Right lobe of liver (tissue), 6 donors: ENCODE measurements around the gene NREP. TPM values are rescaled to one million over a fixed set of nuclear protein-coding genes. Genes with fewer than 3 reads are reported as not detected.

Experiments used
- ATAC-seq, 4 donors: fragments of 200-7000 bp; cut with Tn5 transposase; one replicate each; pipeline ENCODE4 v1.9.1; 2020; ENCODE audit warnings: mild to moderate bottlenecking in 4 of 4, moderate library complexity in 4 of 4
- DNase-seq, 3 donors: peaks; one replicate each; pipeline ENCODE4 v3.0.0-alpha.2; 2020
- H3K27ac ChIP-seq, 3 donors: fragments of 200-600 bp; one replicate each; pipeline ENCODE4 v1.8.0; 2022
- H3K27me3 ChIP-seq, 2 donors: fragments of 200-600 bp; one replicate each; pipeline ENCODE4 v1.8.0; 2022
- H3K36me3 ChIP-seq, 4 donors: fragments of 200-600 bp; sonication (generic) in 1 of 4; one replicate each; pipeline versions ENCODE4 v1.5.1 to v1.8.0; 2017 to 2022; ENCODE audit warnings: control low read depth in 1 of 4
- H3K4me1 ChIP-seq, 4 donors: fragments of 200-600 bp; sonication (generic) in 1 of 4; one replicate each; pipeline versions ENCODE4 v1.5.1 to v1.8.0; 2017 to 2022; ENCODE audit warnings: control low read depth in 1 of 4
- H3K4me3 ChIP-seq, 3 donors: fragments of 200-600 bp; one replicate each; pipeline ENCODE4 v1.8.0; 2022
- H3K9me3 ChIP-seq, 4 donors: fragments of 200-600 bp; sonication (generic) in 1 of 4; one replicate each; pipeline versions ENCODE4 v1.5.1 to v1.8.0; 2017 to 2022; ENCODE audit warnings: control low read depth in 1 of 4
- POLR2A ChIP-seq: fragments of 450-650 bp; IDR thresholded peaks from one replicate; pipeline ENCODE4 v1.6.1; 2017; ENCODE audit warnings: antibody characterized with exemption, mild to moderate bottlenecking
- WGBS: methylation state at CpG from one replicate; pipeline ENCODE4 v1.1.6; 2018; ENCODE audit warnings: low coverage, low lambda C conversion rate; ENCODE audit not compliant: insufficient coverage; ENCODE audit errors: missing lambda C conversion rate; 5-methylcytosine and 5-hydroxymethylcytosine counted together
- intact Hi-C, 2 donors: fragments of 100-400 bp; cut with DNase I; formaldehyde crosslinking; loops; one replicate each; pipeline versions ENCODE4 v1.11.2 to v1.14.1; 2022
- total RNA-seq, 6 experiments: library from RNA; depleted of rRNA in 2 of 6; stranded (reverse); fragments of >200 nt in 2 of 6; fragmentation: NEBNext Ultra II Directional in 3 of 6; extraction: Animal tissue kit (Norgen Biotek cat#: 25700) in 3 of 6; gene quantifications; one replicate each; pipeline versions ENCODE4 v1.1.0 to v1.2.4, GENCODE V29; 2016 to 2023
- TF ChIP-seq, protein P1 (sequence below), 4 donors: fragments of 200-600 bp in 3 of 4; fragments of 450-650 bp in 1 of 4; IDR thresholded peaks; one replicate each; pipeline versions ENCODE4 v1.5.1 to v1.8.0; 2016 to 2022; ENCODE audit warnings: antibody characterized with exemption in 4 of 4, mild to moderate bottlenecking in 2 of 4
- donor health status: DM: no; HTN: yes; CAD: no.
- donor health status: DM: no; HTN: no; CAD: no.
- donor health status: DM: no; HTN: no; CAD: no.
- donor health status: DM: no; HTN: yes; CAD: no.
- donor health status: DM: no; HTN: yes; CAD: no.

The NREP gene
- total RNA-seq, 6 experiments from 2014 or later: 2.2 to 24.6 (median 7.7) TPM

DNA sequence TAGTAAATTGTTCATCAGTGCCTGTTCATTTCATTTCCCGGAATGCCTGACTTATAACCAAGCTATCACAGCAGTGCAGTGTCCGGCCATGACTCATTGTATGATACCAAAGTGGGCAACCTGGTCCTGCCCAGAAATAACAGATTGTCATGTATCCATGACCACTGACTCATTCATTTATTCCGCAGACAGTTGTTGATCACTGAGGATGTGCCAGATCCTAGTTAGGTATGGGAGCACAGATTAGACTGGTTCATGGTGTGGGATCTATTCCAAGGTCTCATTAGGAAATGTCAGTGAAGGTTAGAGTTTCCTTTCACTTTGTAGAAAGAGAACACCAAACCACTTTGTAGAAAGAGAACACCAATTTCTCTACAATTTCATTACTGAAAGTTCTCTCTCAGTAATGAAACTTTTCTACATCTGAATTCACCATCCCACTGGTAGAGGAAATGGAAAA is 8.7 kb downstream of the NREP start:
- peak; percentile 53 to 92 (median 72) for ATAC-seq
- no peak overlapping the region for H3K4me3 ChIP-seq
- TF ChIP-seq POLR2A: no peak
- TF ChIP-seq, protein P1, sequence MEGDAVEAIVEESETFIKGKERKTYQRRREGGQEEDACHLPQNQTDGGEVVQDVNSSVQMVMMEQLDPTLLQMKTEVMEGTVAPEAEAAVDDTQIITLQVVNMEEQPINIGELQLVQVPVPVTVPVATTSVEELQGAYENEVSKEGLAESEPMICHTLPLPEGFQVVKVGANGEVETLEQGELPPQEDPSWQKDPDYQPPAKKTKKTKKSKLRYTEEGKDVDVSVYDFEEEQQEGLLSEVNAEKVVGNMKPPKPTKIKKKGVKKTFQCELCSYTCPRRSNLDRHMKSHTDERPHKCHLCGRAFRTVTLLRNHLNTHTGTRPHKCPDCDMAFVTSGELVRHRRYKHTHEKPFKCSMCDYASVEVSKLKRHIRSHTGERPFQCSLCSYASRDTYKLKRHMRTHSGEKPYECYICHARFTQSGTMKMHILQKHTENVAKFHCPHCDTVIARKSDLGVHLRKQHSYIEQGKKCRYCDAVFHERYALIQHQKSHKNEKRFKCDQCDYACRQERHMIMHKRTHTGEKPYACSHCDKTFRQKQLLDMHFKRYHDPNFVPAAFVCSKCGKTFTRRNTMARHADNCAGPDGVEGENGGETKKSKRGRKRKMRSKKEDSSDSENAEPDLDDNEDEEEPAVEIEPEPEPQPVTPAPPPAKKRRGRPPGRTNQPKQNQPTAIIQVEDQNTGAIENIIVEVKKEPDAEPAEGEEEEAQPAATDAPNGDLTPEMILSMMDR (IDR thresholded peaks at IDR 0.05): no peak
- H3K27me3 ChIP-seq: no peaks in the 10 kb centered on the region
- no peak for DNase-seq
- 42% methylated on average over 3 of the region's 3 CpGs for WGBS
- peaks cover 0 to 19% (median 8%) of the 10 kb centered on the region in 4 donors for H3K4me1 ChIP-seq
- H3K36me3 ChIP-seq: no peaks in the 10 kb centered on the region
- intact Hi-C loops: no loop called here
- no peaks in the 10 kb centered on the region for H3K9me3 ChIP-seq
- H3K27ac ChIP-seq: no peak overlapping the region

- 61% methylated on average over 2 of the region's 2 CpGs for WGBS
- peaks cover 0 to 26% (median 12%) of the 10 kb centered on the region in 4 donors for H3K4me1 ChIP-seq
- no peaks in the 10 kb centered on the region for H3K27me3 ChIP-seq
- H3K9me3 ChIP-seq: no peaks in the 10 kb centered on the region
- H3K27ac ChIP-seq: no peak overlapping the region
- DNase-seq (no peak), ATAC-seq (peak in 1 of 4 donors; percentile 16)
- intact Hi-C loops: no loop called here
- TF ChIP-seq, protein P1 (IDR thresholded peaks at IDR 0.05): no peak
- TF ChIP-seq POLR2A: no peak
- no peak overlapping the region for H3K4me3 ChIP-seq
- H3K36me3 ChIP-seq: no peaks in the 10 kb centered on the region
Measured at GRCh38 chr5:111747337-111747736, 9.7 kb downstream of the NREP start.

- Histone ChIP-seq H3K36me3 (no peaks in the 10 kb centered on the region), H3K27ac (no peak overlapping the region), H3K4me1 (peaks cover 0 to 32% (median 14%) of the 10 kb centered on the region in 4 donors), H3K4me3 (no peak overlapping the region), H3K27me3 (no peaks in the 10 kb centered on the region), H3K9me3 (no peaks in the 10 kb centered on the region)
- WGBS: 84% methylated on average over 3 of the region's 4 CpGs
- TF ChIP-seq, protein P1 (IDR thresholded peaks at IDR 0.05): no peak
- TF ChIP-seq POLR2A: no peak
- DNase-seq (no peak), ATAC-seq (no peak)
- intact Hi-C loops: no loop called here
Measured at GRCh38 chr5:111746791-111747190, 10.2 kb downstream of the NREP start.

DNA sequence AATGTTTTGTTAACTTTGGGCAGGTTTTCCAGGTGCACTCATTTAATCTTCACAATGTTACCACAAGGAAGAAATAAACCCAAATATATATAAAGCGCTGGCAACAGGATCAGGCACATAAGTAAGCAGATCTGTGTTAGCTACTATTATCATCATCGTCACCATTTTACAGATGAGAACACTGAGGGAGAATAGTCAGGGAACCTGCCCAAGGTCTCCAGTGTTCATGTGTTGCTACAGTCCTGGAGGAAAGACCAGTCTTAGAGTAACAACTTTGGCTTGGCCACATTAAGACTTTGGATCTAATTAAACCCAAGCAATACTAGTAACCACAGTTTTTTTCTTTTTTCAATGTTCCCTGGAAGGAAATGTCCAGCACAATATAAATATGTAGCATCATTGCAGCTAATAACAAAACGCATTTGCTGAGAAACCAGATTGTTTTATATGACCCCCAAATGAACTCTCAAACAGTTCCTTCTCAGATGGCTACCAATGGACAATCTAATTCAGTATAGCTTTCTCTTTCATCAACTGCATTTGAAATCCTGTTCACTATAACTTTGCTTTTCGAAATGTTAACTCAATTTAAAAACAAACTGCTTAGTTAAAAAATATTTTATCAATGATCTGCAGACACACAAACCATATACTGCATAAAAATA is 11.8 kb downstream of the NREP start:
- H3K36me3 ChIP-seq: no peaks in the 10 kb centered on the region
- no peaks in the 10 kb centered on the region for H3K9me3 ChIP-seq
- ATAC-seq: no peak
- WGBS: 78% methylated on average over 4 of the region's 4 CpGs
- no peak for DNase-seq
- no peak overlapping the region for H3K27ac ChIP-seq
- peaks cover 0 to 41% (median 14%) of the 10 kb centered on the region in 4 donors for H3K4me1 ChIP-seq
- H3K27me3 ChIP-seq: no peaks in the 10 kb centered on the region
- H3K4me3 ChIP-seq: no peak overlapping the region
- TF ChIP-seq, protein P1 (IDR thresholded peaks at IDR 0.05): no peak
- TF ChIP-seq POLR2A: no peak
- intact Hi-C loops: no loop called here
